Measurements from ENCODE around the gene NNMT. TPM values are rescaled to one million over a fixed set of nuclear protein-coding genes. Genes with fewer than 3 reads are reported as not detected.
A peak's percentile ranks its signal among the peaks of the same experiment; 100 is the strongest.

Gene NNMT
- total and polyA plus RNA-seq, 2 donors (not counting 1 experiment from before 2014, with no cell fraction given) = 156 to 639 TPM

GRCh38 chr11:114354076-114354475, 57.9 kb downstream of the NNMT start:
- TF ChIP-seq EZH2 (IDR thresholded peaks at IDR 0.05; ENCODE audit: low read length, missing control alignments) (no peak), CTCF (conservative IDR thresholded peaks at IDR 0.05 in 1 of 2, IDR thresholded peaks at IDR 0.05 in 1 of 2; ENCODE audit: low read depth in 1 of 2, low read length in 2 of 2) (no peak)
- H3K4me1 ChIP-seq (ENCODE audit: control insufficient read depth, extremely low read depth, insufficient read depth, low read length) = peaks cover 9% of the 10 kb centered on the region
- peak; percentile 84 to 97 for DNase-seq (ENCODE audit: low read depth in 2 of 2)
- no peak overlapping the region for H2AFZ ChIP-seq (ENCODE audit: low read length)
- H3K9me3 ChIP-seq (ENCODE audit: control insufficient read depth, insufficient read depth, low read depth, low read length) = no peaks in the 10 kb centered on the region
- no peak overlapping the region for H3K4me3 ChIP-seq (replicated peaks in 1 of 4; ENCODE audit: control extremely low read depth in 1 of 4, insufficient read depth in 1 of 4, low read depth in 3 of 4, low read length in 4 of 4)
- no peaks in the 10 kb centered on the region for H4K20me1 ChIP-seq (ENCODE audit: control insufficient read depth, extremely low read depth, insufficient read depth, low read length)
- no peak overlapping the region for H3K27ac ChIP-seq (ENCODE audit: insufficient read depth, low read length)
- no peak overlapping the region for H3K9ac ChIP-seq (ENCODE audit: insufficient read depth, low read length)
- H3K36me3 ChIP-seq (ENCODE audit: control insufficient read depth, insufficient read depth, low read length) = no peaks in the 10 kb centered on the region
- no peaks in the 10 kb centered on the region for H3K79me2 ChIP-seq (ENCODE audit: control insufficient read depth, insufficient read depth, low read length)
- no peak overlapping the region for H3K4me2 ChIP-seq (ENCODE audit: extremely low read depth, insufficient read depth, low read length)
- no peaks in the 10 kb centered on the region for H3K27me3 ChIP-seq (ENCODE audit: control insufficient read depth, insufficient read depth, low read length)

- Histone ChIP-seq H3K4me3 (replicated peaks in 1 of 4; ENCODE audit: control extremely low read depth in 1 of 4, insufficient read depth in 1 of 4, low read depth in 3 of 4, low read length in 4 of 4) (no peak overlapping the region), H3K4me1 (ENCODE audit: control insufficient read depth, extremely low read depth, insufficient read depth, low read length) (peaks cover 13% of the 10 kb centered on the region), H2AFZ (ENCODE audit: low read length) (peak overlapping the region; percentile 88), H3K9me3 (ENCODE audit: control insufficient read depth, insufficient read depth, low read depth, low read length) (no peaks in the 10 kb centered on the region), H3K4me2 (ENCODE audit: extremely low read depth, insufficient read depth, low read length) (no peak overlapping the region), H3K79me2 (ENCODE audit: control insufficient read depth, insufficient read depth, low read length) (no peaks in the 10 kb centered on the region), H3K36me3 (ENCODE audit: control insufficient read depth, insufficient read depth, low read length) (no peaks in the 10 kb centered on the region), H3K27ac (ENCODE audit: insufficient read depth, low read length) (peak overlapping the region; percentile 71), H3K9ac (ENCODE audit: insufficient read depth, low read length) (no peak overlapping the region), H4K20me1 (ENCODE audit: control insufficient read depth, extremely low read depth, insufficient read depth, low read length) (no peaks in the 10 kb centered on the region), H3K27me3 (ENCODE audit: control insufficient read depth, insufficient read depth, low read length) (no peaks in the 10 kb centered on the region)
- peak in 1 of 2 donors; percentile 32 for DNase-seq (ENCODE audit: low read depth in 2 of 2)
- TF ChIP-seq CTCF (conservative IDR thresholded peaks at IDR 0.05 in 1 of 2, IDR thresholded peaks at IDR 0.05 in 1 of 2; ENCODE audit: low read depth in 1 of 2, low read length in 2 of 2) (no peak), EZH2 (IDR thresholded peaks at IDR 0.05; ENCODE audit: low read length, missing control alignments) (no peak)
These were observed 62.5 kb downstream of the NNMT start for GRCh38 chr11:114358716-114359115.

- no peak for TF ChIP-seq EZH2 (IDR thresholded peaks at IDR 0.05; ENCODE audit: low read length, missing control alignments)
- TF ChIP-seq CTCF (conservative IDR thresholded peaks at IDR 0.05 in 1 of 2, IDR thresholded peaks at IDR 0.05 in 1 of 2; ENCODE audit: low read depth in 1 of 2, low read length in 2 of 2) = no peak
- Histone ChIP-seq H3K4me1 (ENCODE audit: control insufficient read depth, extremely low read depth, insufficient read depth, low read length) (peaks cover 8% of the 10 kb centered on the region), H3K4me2 (ENCODE audit: extremely low read depth, insufficient read depth, low read length) (peak overlapping the region; percentile 32), H3K79me2 (ENCODE audit: control insufficient read depth, insufficient read depth, low read length) (no peaks in the 10 kb centered on the region), H3K36me3 (ENCODE audit: control insufficient read depth, insufficient read depth, low read length) (no peaks in the 10 kb centered on the region), H4K20me1 (ENCODE audit: control insufficient read depth, extremely low read depth, insufficient read depth, low read length) (no peaks in the 10 kb centered on the region), H3K9ac (ENCODE audit: insufficient read depth, low read length) (no peak overlapping the region), H3K27me3 (ENCODE audit: control insufficient read depth, insufficient read depth, low read length) (no peaks in the 10 kb centered on the region), H3K9me3 (ENCODE audit: control insufficient read depth, insufficient read depth, low read depth, low read length) (no peaks in the 10 kb centered on the region), H3K4me3 (replicated peaks in 1 of 4; ENCODE audit: control extremely low read depth in 1 of 4, insufficient read depth in 1 of 4, low read depth in 3 of 4, low read length in 4 of 4) (no peak overlapping the region), H2AFZ (ENCODE audit: low read length) (peak overlapping the region; percentile 47), H3K27ac (ENCODE audit: insufficient read depth, low read length) (peak overlapping the region; percentile 71)
- DNase-seq (ENCODE audit: low read depth in 2 of 2) = peak; percentile 25 to 50
These were observed 63.1 kb downstream of the NNMT start for GRCh38 chr11:114359342-114359741.
